SH-SY5Y (cell line): ENCODE data around the gene E2F2.

Experiments used
- GATA2 ChIP-seq: IDR thresholded peaks from 2 replicates; pipeline ENCODE4 v1.6.1; 2011; ENCODE audit warnings: mild to moderate bottlenecking, low read depth, low read length
- GATA3 ChIP-seq: IDR thresholded peaks from 2 replicates; pipeline ENCODE4 v1.6.1; 2011; ENCODE audit warnings: low read depth, mild to moderate bottlenecking, low read length, moderate library complexity

DNA sequence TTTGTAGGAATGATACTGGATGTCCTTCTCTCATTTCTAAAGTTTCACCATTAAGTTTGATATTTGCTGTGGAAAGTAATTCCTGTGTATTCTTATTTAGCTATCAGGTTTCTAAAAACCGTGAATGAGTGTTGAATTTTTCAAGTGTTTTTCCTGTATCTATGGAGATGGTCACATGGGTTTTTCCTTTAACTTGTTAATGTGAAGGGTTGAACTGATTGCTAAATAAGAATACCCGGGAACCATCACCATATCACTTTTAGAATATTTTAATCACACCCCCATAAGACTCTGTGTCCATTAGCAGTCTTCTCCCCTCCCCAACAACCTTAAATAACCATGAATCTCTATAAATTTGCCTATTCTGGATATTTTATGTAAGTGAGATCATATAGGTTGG lies 30.6 kb downstream of the E2F2 start:
- TF ChIP-seq GATA3 (no peak), GATA2 (no peak)
